Measurements from ENCODE around the gene MET.
A peak's percentile ranks its signal among the peaks of the same experiment; 100 is the strongest.

The MET gene

DNA sequence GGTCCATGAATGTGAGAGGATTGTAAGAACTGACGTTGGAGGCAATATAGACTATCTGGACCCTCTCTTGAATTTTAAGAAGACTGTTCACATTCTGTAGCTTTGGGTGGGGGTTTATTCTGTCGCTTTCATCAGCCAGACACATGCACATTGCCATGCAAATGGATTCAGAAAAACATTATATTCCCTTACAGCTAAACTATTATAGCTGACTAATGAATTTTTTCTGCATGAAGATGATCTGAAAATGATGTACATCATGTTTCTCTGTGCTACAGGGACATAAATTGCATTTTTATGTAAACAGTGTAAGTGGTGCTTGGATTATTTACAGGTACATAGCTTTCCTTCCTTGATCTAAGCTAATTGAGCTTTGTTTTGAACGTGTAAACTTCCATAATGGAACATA, 1.5 kb downstream of the MET start:
- peak overlapping the region; percentile 99 for H3K4me3 ChIP-seq (ENCODE audit: low read length)
- TF ChIP-seq, protein P1, sequence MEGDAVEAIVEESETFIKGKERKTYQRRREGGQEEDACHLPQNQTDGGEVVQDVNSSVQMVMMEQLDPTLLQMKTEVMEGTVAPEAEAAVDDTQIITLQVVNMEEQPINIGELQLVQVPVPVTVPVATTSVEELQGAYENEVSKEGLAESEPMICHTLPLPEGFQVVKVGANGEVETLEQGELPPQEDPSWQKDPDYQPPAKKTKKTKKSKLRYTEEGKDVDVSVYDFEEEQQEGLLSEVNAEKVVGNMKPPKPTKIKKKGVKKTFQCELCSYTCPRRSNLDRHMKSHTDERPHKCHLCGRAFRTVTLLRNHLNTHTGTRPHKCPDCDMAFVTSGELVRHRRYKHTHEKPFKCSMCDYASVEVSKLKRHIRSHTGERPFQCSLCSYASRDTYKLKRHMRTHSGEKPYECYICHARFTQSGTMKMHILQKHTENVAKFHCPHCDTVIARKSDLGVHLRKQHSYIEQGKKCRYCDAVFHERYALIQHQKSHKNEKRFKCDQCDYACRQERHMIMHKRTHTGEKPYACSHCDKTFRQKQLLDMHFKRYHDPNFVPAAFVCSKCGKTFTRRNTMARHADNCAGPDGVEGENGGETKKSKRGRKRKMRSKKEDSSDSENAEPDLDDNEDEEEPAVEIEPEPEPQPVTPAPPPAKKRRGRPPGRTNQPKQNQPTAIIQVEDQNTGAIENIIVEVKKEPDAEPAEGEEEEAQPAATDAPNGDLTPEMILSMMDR (IDR thresholded peaks at IDR 0.05; ENCODE audit: insufficient read depth, low read depth, low read length, missing control alignments) = no peak
- peak; percentile 21 for DNase-seq (ENCODE audit: low read depth)

DNA sequence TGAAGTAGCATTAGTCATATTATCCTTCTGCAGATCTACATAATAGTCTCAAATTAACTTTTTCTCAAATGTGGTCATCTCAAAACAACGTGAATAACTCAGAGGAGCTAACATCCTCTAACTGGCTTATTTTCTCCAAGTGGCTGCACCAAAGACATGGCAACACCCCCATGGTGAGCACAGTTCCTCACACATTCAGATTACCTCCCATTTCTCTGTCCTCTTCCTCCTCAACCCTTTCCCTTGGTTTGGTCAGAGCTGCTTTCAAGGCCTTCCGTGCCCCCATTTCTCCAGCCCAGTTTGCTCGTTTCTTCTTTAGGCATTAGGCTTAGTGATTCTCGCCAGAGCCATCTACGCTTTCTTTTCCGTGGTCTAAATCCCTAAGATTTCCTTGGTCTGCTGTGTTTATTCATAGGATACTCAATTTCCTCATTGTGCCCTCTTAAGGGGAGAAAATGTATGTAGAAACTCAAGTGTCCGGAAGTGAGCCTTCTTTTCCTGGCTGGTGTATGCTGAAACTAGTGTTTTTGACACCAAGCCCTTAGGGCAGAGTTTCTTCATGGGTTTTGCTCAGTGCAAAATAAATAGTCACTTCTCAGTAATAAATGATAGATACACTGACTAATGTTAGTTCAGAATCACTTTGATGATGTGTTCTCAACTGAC, 2.6 kb downstream of the MET start:
- DNase-seq (ENCODE audit: low read depth) = peak; percentile 95
- TF ChIP-seq, protein P1 (IDR thresholded peaks at IDR 0.05; ENCODE audit: insufficient read depth, low read depth, low read length, missing control alignments) = no peak
- H3K4me3 ChIP-seq (ENCODE audit: low read length) = peak overlapping the region; percentile 99

DNA sequence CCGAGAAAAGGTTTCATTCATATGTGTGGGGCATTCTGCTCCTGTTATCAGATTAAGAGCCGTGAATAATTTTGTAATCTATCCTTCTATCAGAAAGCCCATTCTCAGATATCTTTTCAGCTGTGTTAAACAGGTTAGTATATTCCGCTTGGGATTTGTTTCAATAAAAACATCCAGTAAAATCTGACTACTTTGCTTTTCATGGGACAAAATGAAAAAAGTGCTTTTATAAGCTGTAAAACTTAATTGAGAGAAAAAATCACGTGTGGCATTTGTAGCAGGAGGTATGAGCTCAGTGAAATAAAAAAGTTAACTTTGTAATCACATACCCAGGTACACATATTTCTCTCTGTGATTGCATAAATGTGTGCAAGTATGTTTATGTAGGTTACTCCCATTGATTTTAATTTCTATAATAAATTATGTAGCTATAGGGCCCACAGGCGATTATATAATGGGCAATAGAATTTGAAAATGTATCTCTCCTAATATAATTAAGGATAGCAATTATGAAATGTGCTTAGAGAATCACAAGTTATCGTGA, 3.9 kb downstream of the MET start:
- TF ChIP-seq, protein P1 (IDR thresholded peaks at IDR 0.05; ENCODE audit: insufficient read depth, low read depth, low read length, missing control alignments) = no peak
- no peak overlapping the region for H3K4me3 ChIP-seq (ENCODE audit: low read length)
- DNase-seq (ENCODE audit: low read depth) = no peak

DNA sequence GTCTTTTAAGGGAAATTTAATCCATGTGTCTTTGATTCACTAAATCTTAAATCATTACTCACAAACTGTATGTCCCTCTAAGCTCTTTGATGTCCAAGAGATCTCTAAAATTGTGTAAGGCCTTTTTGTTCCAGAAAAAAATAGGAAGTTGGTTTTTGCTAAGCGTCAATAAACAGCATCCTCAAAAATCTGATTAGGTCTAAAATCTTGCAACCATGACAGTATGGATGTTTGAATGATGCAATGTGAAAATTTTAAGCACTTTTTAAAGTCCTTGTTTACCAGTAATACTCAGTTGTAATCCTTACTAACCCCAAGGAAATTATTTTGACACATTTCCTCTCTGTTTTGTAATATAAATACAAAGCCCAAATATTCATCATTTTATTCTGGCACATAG, 6.8 kb downstream of the MET start:
- no peak overlapping the region for H3K4me3 ChIP-seq (ENCODE audit: low read length)
- no peak for DNase-seq (ENCODE audit: low read depth)
- TF ChIP-seq, protein P1 (IDR thresholded peaks at IDR 0.05; ENCODE audit: insufficient read depth, low read depth, low read length, missing control alignments) = no peak

DNA sequence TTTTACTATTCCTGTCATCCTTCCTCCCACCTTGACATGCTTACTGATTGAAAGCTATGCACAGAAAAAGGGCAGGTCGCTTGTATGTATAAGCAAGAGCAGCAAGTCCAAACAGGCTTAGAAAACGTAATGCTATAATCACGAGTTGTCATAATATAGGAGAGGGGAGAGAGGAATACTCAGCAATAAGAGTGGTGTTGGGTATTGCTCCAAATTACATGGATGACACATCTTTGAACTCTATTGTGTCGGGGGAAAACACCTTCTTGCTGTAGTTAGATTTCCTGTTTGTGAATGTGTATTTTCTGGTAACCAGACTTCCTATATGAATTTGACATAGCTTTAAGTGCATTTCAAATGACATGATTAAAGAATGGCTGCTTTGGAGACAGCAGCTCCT, 7.5 kb downstream of the MET start:
- TF ChIP-seq, protein P1 (IDR thresholded peaks at IDR 0.05; ENCODE audit: insufficient read depth, low read depth, low read length, missing control alignments) = no peak
- no peak overlapping the region for H3K4me3 ChIP-seq (ENCODE audit: low read length)
- DNase-seq (ENCODE audit: low read depth) = peak; percentile 98

DNA sequence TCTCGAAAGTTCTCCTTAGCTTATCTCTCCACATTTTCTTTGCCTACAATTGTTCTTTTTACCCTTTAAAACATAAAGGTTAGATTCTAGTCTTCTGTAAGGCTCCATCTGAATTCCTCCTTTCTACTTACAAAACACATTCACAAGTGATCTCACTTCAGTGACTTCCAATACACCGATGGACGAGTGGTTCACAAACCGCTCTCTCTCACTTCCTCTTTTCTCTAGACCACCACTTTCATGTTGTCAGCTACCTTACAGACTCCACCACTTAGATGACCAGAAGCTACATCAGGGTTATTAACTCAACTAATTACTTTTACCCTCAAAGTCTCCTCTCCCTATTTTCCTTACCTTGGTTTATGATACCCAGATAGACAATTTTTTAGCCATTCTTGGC, 11.8 kb downstream of the MET start:
- DNase-seq (ENCODE audit: low read depth) = no peak
- TF ChIP-seq, protein P1 (IDR thresholded peaks at IDR 0.05; ENCODE audit: insufficient read depth, low read depth, low read length, missing control alignments) = no peak
- H3K4me3 ChIP-seq (ENCODE audit: low read length) = no peak overlapping the region

DNA sequence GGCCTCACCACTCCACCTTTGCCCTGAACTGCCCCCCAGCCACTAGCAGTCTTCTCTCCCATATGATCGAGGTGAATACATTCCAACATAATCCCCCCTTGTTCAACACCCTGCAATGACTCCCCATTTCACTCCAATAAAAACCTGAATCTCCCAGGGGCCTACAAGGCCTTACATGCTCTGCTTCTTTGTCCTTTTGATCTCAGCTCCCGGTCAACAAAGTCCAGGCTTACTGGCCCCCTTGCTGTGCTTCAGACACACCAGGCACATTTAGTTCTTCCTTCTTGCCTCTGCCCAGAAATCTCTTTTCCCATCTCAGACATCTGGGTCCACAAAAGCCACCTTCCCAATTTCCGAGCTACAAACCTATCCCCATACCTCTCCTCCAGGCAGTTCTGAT, 14.0 kb downstream of the MET start:
- TF ChIP-seq, protein P1 (IDR thresholded peaks at IDR 0.05; ENCODE audit: insufficient read depth, low read depth, low read length, missing control alignments) = no peak
- DNase-seq (ENCODE audit: low read depth) = no peak
- no peak overlapping the region for H3K4me3 ChIP-seq (ENCODE audit: low read length)
